Inferior parietal cortex (tissue), 1 donor: ENCODE measurements around the gene IPO11.

Source experiments
- DNase-seq: peaks from one replicate; pipeline ENCODE4 v3.0.0-alpha.2; 2016; ENCODE audit errors: extremely low spot score

The IPO11 gene

DNA sequence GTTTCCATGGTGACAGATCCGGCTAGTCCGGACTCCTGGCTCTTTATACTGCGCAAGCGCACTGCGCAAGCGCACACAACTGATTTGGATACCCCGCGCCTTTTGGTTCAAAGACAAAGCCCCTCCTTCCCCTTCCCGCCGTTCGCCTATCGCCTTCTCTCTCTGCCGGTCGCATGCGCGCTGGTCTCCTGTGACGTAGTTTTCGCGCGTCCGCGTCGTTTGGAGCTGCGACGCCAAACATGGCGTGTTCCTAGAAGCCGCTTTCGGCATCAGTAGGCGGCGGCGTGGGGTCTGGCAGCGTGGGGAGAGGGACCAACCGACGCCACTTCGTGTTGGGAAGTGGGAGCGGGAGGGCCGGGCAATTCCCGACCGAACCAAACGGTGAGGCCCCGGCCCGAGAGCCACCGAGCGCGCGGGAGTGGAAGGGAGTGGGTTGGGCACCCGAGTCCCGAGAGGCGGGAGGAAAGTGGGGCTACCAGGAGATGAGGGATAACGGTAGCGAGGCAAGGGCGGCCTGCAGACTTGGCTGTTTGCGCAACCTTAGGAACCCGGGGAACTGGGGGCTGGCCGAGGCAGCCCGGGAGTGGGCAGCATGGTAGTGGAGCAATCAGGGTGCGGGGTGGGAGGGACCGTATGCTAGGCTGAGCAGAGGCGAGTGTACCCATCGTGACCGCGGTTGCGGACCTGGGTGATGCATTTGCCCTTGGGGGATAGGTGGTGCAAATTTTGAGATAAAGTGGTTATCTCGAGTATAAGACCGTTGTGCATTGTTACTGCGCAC, at the start of gene IPO11:
Gene IPO11, plus strand, starts transcription at position 215 of the 781 bp plus-strand sequence. CDS start 24,517 bp downstream, outside the sequence.
- DNase-seq, result peak; percentile 99

DNA sequence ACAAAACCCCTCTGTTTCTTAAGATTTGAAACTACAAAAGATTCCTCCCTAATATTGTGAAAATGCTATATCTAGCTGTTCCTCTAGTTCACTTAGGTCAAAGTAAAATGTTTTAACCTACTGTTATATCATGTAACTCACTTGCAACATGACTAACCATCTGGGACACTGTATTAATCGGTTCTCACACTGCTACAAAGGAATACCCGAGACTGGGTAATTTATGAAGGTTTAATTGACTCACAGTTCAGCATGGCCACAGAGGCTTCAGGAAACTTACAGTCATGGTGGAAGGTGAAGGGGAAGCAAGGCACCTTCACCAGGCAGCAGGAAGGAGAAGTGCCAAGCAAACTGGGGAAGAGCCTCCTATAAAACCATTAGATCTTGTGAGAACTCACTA, 43.5 kb upstream of the IPO11 start:
- no peak for DNase-seq

GRCh38 chr5:62371409-62371808, 41.2 kb upstream of the IPO11 start:
- no peak for DNase-seq

DNA sequence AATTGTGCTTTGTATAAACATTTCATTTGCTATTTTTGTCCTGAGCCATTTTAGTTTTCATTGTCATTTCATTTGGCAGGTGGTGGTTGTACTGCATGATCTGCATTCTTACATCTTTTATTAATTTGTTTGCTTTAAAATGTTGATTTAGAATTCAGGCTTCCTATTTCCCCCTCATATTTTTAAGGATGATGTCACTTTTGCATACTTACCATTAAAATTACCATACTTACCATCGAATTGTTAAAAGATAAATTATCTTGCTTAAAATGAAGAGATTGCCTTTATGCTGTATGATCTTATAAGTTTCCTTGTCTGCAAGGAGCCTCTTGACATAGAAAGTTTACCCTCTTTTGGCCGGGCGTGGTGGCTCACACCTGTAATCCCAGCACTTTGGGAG, 40.0 kb upstream of the IPO11 start:
- DNase-seq, result no peak

DNA sequence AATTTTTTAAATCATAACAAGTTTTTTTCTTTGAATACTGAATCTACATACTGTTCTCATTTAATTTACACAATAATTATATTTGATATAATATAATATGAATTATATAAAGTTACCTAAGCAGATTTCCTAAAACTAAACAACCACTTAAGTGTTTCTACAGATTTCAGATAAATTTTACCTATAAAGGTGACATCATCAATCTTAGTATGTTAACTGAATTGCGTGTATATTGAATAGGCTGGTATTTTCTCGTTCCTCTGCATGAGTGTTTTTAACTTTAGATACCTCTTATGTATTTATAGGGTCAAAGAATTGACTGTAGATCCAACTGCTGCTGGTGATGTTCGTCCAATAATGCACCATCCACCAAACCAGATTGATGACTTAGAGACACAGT, 39.2 kb upstream of the IPO11 start:
- DNase-seq, result no peak

GRCh38 chr5:62374090-62374489, 38.5 kb upstream of the IPO11 start:
- DNase-seq, result no peak

GRCh38 chr5:62375627-62376026, 36.9 kb upstream of the IPO11 start:
- DNase-seq, result no peak

- no peak for DNase-seq
Measured at GRCh38 chr5:62376064-62376463, 36.5 kb upstream of the IPO11 start.

GRCh38 chr5:62385131-62385530, 27.4 kb upstream of the IPO11 start:
- no peak for DNase-seq

DNA sequence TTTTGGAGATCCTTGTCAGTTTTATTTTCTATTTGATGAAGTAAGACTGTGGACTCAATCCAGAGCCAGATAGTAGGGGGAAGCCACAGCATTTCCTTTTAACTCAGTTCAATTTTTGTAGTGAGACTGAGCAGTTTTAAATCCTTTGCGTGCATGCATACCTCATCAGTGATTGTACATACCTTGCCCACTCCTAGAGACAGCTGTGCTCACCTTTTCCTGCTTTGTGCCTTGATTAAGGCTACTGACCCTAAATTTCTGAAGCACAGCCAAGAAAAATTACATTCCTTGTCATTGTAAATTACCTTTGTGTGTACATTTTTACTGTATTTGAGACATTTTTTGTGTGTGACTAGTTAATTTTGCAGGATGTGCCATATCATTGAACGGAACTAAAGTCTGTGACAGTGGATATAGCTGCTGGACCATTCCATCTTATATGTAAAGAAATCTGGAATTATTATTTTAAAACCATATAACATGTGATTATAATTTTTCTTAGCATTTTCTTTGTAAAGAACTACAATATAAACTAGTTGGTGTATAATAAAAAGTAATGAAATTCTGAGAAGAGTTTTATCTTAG, 26.7 kb upstream of the IPO11 start:
- no peak for DNase-seq

- DNase-seq, result no peak
Measured at GRCh38 chr5:62386824-62387223, 25.7 kb upstream of the IPO11 start.

- DNase-seq, result no peak
Measured at GRCh38 chr5:62395210-62395950, 17.2 kb upstream of the IPO11 start.

DNA sequence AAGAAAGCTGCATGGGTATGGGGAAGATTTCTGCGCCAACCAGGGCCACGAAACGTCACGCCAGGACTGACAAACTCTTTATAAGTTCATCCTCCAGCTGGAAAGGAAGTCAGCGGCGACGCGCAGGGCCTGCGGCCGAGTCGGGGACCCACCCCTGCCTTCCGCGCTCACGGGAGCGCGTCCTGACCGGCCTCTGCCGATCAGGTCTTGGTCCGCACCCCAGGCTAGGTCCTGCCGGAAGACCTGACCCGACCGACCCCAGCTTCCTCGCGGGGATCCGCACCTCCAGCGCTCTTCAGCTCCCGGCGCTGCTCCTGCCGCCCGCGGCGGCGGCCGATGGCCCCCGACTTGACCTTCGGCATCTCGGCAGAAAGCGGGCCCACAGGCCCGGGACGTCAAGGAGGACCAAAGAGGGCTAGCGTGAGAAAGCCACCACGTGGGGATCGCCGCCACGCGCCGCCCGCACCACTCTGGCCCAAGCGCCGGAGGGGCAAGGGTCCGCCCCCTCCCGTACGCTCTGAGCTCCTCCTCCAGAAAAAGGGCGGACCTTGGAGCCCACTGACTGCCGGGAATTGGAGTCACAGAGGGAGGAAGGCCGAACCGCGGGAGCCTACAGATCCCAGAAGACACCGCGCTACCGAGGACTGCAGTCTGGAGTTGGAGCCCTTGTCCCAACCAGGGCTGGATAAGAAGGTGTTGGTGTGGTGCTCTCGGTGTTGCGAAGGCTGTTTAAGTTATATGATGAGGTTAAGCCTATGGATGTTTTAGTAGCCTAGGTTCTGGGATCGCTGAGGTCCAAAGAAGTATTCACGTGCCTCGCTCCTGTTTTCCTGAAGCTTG, 8.9 kb upstream of the IPO11 start, which contains the start of gene DIMT1:
Gene DIMT1, minus strand, starts transcription at position 495 of the 840 bp plus-strand sequence. Its CDS starts 133 bp downstream, at position 362.
- DNase-seq, result peak; percentile 98

DNA sequence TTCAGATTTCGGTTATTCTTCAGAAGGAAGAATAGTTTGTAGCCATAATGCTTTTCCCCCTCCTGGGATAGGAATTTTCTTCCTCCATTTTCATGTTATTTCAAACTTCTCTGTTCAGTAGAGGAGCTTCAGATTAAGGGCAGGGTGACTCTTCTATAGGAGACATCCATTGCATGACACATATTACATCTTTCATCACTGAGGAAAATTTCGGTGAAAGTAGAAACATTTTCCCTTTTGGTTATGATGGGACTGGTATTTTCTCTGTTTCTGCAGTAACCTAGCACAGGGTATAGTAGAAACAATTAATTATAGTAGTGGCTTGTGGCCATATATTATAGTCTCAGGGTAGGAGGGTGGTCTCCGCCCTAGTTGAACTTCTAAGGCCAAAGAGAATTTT, 1.1 kb downstream of the IPO11 start:
- no peak for DNase-seq

GRCh38 chr5:62418462-62419076, 6.0 kb downstream of the IPO11 start:
- DNase-seq, result no peak

DNA sequence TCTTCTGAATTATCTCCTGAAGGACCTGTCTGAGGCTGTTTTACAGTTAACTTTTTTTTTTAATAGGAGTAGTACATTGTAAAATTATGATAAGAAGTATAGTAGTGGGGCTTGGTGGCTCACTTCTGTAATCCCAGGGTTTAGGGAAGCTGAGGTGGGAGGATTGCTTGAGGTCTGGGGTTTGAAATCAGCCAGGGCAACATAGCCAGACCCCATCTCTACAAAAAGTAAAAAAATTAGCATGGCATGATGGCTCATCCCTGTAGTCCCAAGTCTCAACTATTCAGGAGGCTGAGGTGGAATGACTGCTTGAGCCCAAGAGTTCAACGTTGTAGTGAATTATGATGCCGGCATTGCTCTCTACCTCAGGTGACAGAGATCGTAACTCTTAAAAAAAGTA, 7.0 kb downstream of the IPO11 start:
- DNase-seq, result no peak

DNA sequence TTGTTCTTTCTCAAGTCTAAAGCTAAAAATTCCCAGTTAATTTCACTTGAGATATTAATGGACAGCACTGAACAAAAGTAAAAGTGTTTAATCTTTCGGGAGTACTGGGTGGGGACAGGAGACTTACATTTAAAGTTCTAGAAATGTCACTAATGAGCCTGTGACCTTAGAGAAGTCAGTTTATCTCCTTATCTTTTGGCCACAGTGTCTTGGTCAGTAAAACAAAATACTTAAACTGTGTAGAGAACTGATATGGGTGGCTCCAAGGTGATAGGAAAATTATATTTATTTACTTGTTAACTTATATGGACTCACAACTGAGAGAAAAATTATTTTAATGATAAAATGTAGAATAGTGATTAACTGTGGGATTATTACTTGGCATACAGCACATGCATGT, 8.9 kb downstream of the IPO11 start:
- DNase-seq, result no peak

- DNase-seq, result no peak
Measured at GRCh38 chr5:62424763-62425162, 12.2 kb downstream of the IPO11 start.

- no peak for DNase-seq
Measured at GRCh38 chr5:62431735-62432620, 19.4 kb downstream of the IPO11 start.

DNA sequence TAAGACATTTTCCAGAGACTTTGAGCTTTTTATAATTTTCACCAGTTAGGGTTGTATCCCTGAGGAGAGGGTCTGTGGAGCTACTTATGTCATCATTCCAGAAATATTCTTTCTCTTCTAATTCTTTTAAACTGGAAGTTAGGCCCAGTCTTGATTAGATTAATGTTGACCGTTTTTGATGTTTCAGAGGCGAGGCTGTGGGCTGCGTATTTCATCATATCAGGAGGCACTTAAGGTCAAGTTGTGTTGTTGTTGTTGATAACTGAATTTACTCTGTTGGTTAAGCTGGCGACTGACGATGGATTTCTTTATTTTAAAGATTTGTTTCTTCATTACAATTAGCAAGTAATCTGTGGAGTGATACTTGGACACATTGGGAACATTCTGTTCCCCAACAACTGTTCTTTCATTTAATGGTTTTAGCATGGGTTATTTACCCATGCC, 20.1 kb downstream of the IPO11 start:
- DNase-seq, result no peak
